HepG2 (cell line): Measurements from ENCODE around the gene SPINK4. TPM values are rescaled to one million over a fixed set of nuclear protein-coding genes. Genes with fewer than 3 reads are reported as not detected.

ENCODE experiments used
- ATAD3A ChIP-seq: sonication (generic); formaldehyde crosslinking; IDR thresholded peaks from 2 replicates; pipeline ENCODE4 v1.4.0; 2020; ENCODE audit warnings: missing genetic modification reagents
- GMEB2 ChIP-seq: IDR thresholded peaks from 2 replicates; pipeline ENCODE4 v1.6.1; 2016; ENCODE audit warnings: missing biosample characterization, missing genetic modification reagents, low read depth
- HCFC1 ChIP-seq: fragments of 150-350 bp; IDR thresholded peaks from 2 replicates; pipeline ENCODE4 v1.6.1; 2014; ENCODE audit warnings: low read depth, low read length
- HNF4A ChIP-seq: sonication (generic); formaldehyde crosslinking; IDR thresholded peaks from 2 replicates; pipeline ENCODE4 v1.4.0; 2020; ENCODE audit warnings: missing genetic modification reagents
- IKZF5 ChIP-seq: IDR thresholded peaks from 2 replicates; pipeline ENCODE4 v1.6.1; 2018; ENCODE audit warnings: missing genetic modification reagents, mild to moderate bottlenecking, missing compliant biosample characterization
- KMT2A ChIP-seq: sonication (generic); formaldehyde crosslinking; IDR thresholded peaks from 2 replicates; pipeline ENCODE4 v1.4.0; 2020; ENCODE audit warnings: missing genetic modification reagents
- MAX ChIP-seq: IDR thresholded peaks from 2 replicates; pipeline ENCODE4 v1.6.1; 2012; ENCODE audit warnings: inconsistent platforms
- MLXIP ChIP-seq: sonication (generic); formaldehyde crosslinking; IDR thresholded peaks from 2 replicates; pipeline ENCODE4 v1.9.0; 2021; ENCODE audit warnings: missing genetic modification reagents, borderline replicate concordance
- MTF2 ChIP-seq: sonication (generic); formaldehyde crosslinking; IDR thresholded peaks from 2 replicates; pipeline ENCODE4 v1.5.0; 2020; ENCODE audit warnings: missing genetic modification reagents, borderline replicate concordance
- NR2C2 ChIP-seq: sonication (generic); formaldehyde crosslinking; IDR thresholded peaks from 2 replicates; pipeline ENCODE4 v1.4.0; 2020; ENCODE audit warnings: missing genetic modification reagents, mild to moderate bottlenecking, moderate library complexity, borderline replicate concordance
- SNAI1 ChIP-seq: sonication (generic); formaldehyde crosslinking; IDR thresholded peaks from 2 replicates; pipeline ENCODE4 v1.5.0; 2020; ENCODE audit warnings: mild to moderate bottlenecking, missing genetic modification reagents, borderline replicate concordance
- TFDP2 ChIP-seq: sonication (generic); formaldehyde crosslinking; IDR thresholded peaks from 2 replicates; pipeline ENCODE4 v1.4.0; 2020; ENCODE audit warnings: missing genetic modification reagents
- ZFP91 ChIP-seq: sonication (generic); formaldehyde crosslinking; IDR thresholded peaks from 2 replicates; pipeline ENCODE4 v1.9.0; 2022; ENCODE audit warnings: missing genetic modification reagents, mild to moderate bottlenecking, borderline replicate concordance
- ZNF143 ChIP-seq: sonication (generic); formaldehyde crosslinking; IDR thresholded peaks from 2 replicates; pipeline ENCODE4 v1.4.0; 2020; ENCODE audit warnings: missing genetic modification reagents
- ZNF276 ChIP-seq: sonication (generic); formaldehyde crosslinking; IDR thresholded peaks from 2 replicates; pipeline ENCODE4 v1.4.0; 2020; ENCODE audit warnings: mild to moderate bottlenecking, low read depth, missing genetic modification reagents
- ZNF546 ChIP-seq: sonication (generic); formaldehyde crosslinking; conservative IDR thresholded peaks from 2 replicates; pipeline ENCODE4 v1.8.1; 2023; ENCODE audit warnings: mild to moderate bottlenecking, missing genetic modification reagents
- polyA plus RNA-seq, 8 experiments: library from polyadenylated mRNA; depleted of rRNA in 3 of 8; stranded (reverse) in 7 of 8; unstranded in 1 of 8; fragments of >200 nt; fragmentation: Illumina TruSeq in 4 of 8; extraction: Trizol in 4 of 8; gene quantifications; 2 replicates each; pipeline versions ENCODE4 v1.2.1 to v1.2.3, GENCODE V29; 2011 to 2016; ENCODE audit warnings: low read depth in 4 of 8, missing spikeins in 1 of 8, mixed read lengths in 1 of 8; ENCODE audit not compliant: insufficient read depth in 1 of 8
- total RNA-seq, 5 experiments: library from RNA; depleted of rRNA; stranded (reverse); fragments of >200 nt; fragmentation: Illumina TruSeq; extraction: Trizol; gene quantifications; 2 replicates each; pipeline ENCODE4 v1.2.3, GENCODE V29; 2016; ENCODE audit warnings: low read depth in 1 of 5

Gene SPINK4
- total and polyA plus RNA-seq, 2 of the 13 experiments (the other 11 are each of a cell fraction or from before 2014, with no cell fraction given) = 0.53 to 3.4 TPM

GRCh38 chr9:33264473-33265177 is 24.7 kb downstream of the SPINK4 start, which contains the start of the genes BAG1 and CHMP5 (continued):
- peak; percentile 31; the same call in 1 of the 2 replicates for TF ChIP-seq NR2C2 (CRISPR knock-in tag)
- no peak for TF ChIP-seq ATAD3A (CRISPR knock-in tag)
- no peak for TF ChIP-seq TFDP2 (CRISPR knock-in tag)
- TF ChIP-seq ZNF546 (CRISPR knock-in tag) = 0 out of 2 replicates have a peak, but pooled peaks have one; percentile 11
- peak; percentile 57; the same call in 1 of the 2 replicates for TF ChIP-seq MAX
- TF ChIP-seq HCFC1 = peak; percentile 49; the same call in 1 of the 2 replicates
- TF ChIP-seq KMT2A (CRISPR knock-in tag) = peak; percentile 23; the same call in 1 of the 2 replicates
- no peak for TF ChIP-seq SNAI1
- no peak for TF ChIP-seq ZNF276 (CRISPR knock-in tag)
- TF ChIP-seq GMEB2 (CRISPR knock-in tag) = no peak
- TF ChIP-seq ZNF143 (CRISPR knock-in tag) = no peak
- TF ChIP-seq IKZF5 (CRISPR knock-in tag) = peak; percentile 20; the same call in 1 of the 2 replicates
- TF ChIP-seq MLXIP (CRISPR knock-in tag) = no peak
- peak; percentile 20; the same call in 1 of the 2 replicates for TF ChIP-seq ZFP91 (CRISPR knock-in tag)
- TF ChIP-seq HNF4A (CRISPR knock-in tag) = no peak
- TF ChIP-seq MTF2 (CRISPR knock-in tag) = peak; percentile 40; the same call in 1 of the 2 replicates
